HepG2 (cell line): Measurements from ENCODE around the gene UBC. TPM values are rescaled to one million over a fixed set of nuclear protein-coding genes. Genes with fewer than 3 reads are reported as not detected.

ENCODE experiments used
- ATF2 ChIP-seq: sonication (generic); formaldehyde crosslinking; IDR thresholded peaks from 2 replicates; pipeline ENCODE4 v1.4.0; 2020; ENCODE audit warnings: missing genetic modification reagents
- GABPA ChIP-seq, 2 experiments: IDR thresholded peaks; 2 replicates each; pipeline ENCODE4 v1.6.1; 2011 to 2016; ENCODE audit warnings: low read depth in 2 of 2, low read length in 1 of 2, missing biosample characterization in 1 of 2, missing genetic modification characterization in 1 of 2
- MEF2D ChIP-seq: sonication (generic); formaldehyde crosslinking; IDR thresholded peaks from 2 replicates; pipeline ENCODE4 v1.5.1; 2020; ENCODE audit warnings: mild to moderate bottlenecking, missing genetic modification reagents
- MEIS2 ChIP-seq: sonication (generic); formaldehyde crosslinking; IDR thresholded peaks from 2 replicates; pipeline ENCODE4 v1.9.0; 2021; ENCODE audit warnings: mild to moderate bottlenecking, missing genetic modification reagents
- MYC ChIP-seq: sonication (generic); formaldehyde crosslinking; IDR thresholded peaks from 2 replicates; pipeline ENCODE4 v1.9.0; 2021; ENCODE audit warnings: missing genetic modification reagents, borderline replicate concordance
- NCOR1 ChIP-seq: fragments of 200-600 bp; sonication (generic); IDR thresholded peaks from 2 replicates; pipeline ENCODE4 v1.7.0; 2017; ENCODE audit warnings: antibody characterized with exemption, low read length, borderline replicate concordance
- NR2F6 ChIP-seq, 2 experiments: IDR thresholded peaks; 2 replicates each; pipeline ENCODE4 v1.6.1; 2016; ENCODE audit warnings: antibody characterized with exemption in 1 of 2, mild to moderate bottlenecking in 1 of 2
- PHF5A ChIP-seq: IDR thresholded peaks from one replicate; pipeline ENCODE4 v1.6.1; 2018; ENCODE audit warnings: low read depth, missing genetic modification reagents; ENCODE audit not compliant: unreplicated experiment
- RXRB ChIP-seq: IDR thresholded peaks from 2 replicates; pipeline ENCODE4 v1.6.1; 2016; ENCODE audit warnings: borderline replicate concordance, missing genetic modification reagents, missing compliant biosample characterization
- SMARCE1 ChIP-seq: fragments of 450-650 bp; IDR thresholded peaks from 2 replicates; pipeline ENCODE4 v1.6.1; 2017; ENCODE audit warnings: borderline replicate concordance
- TBL1XR1 ChIP-seq: fragments of 150-350 bp; IDR thresholded peaks from 2 replicates; pipeline ENCODE4 v1.6.1; 2014; ENCODE audit warnings: borderline replicate concordance, low read length; ENCODE audit not compliant: partially characterized antibody
- ZBTB3 ChIP-seq: sonication (generic); formaldehyde crosslinking; IDR thresholded peaks from 2 replicates; pipeline ENCODE4 v1.4.0; 2020; ENCODE audit warnings: low read depth, mild to moderate bottlenecking, moderate library complexity, missing genetic modification reagents, borderline replicate concordance
- ZFP1 ChIP-seq: IDR thresholded peaks from 2 replicates; pipeline ENCODE4 v1.6.1; 2016
- ZHX2 ChIP-seq, 2 experiments: sonication (generic) in 1 of 2; formaldehyde crosslinking in 1 of 2; IDR thresholded peaks; 2 replicates each; pipeline versions ENCODE4 v1.6.1 to v1.9.0; 2014 to 2022; ENCODE audit warnings: antibody characterized with exemption in 1 of 2, borderline replicate concordance in 1 of 2, inconsistent platforms in 1 of 2, low read depth in 1 of 2, missing genetic modification reagents in 1 of 2
- ZNF124 ChIP-seq: sonication (generic); formaldehyde crosslinking; IDR thresholded peaks from 2 replicates; pipeline ENCODE4 v1.4.0; 2020; ENCODE audit warnings: missing genetic modification reagents
- ZNF138 ChIP-seq: sonication (generic); formaldehyde crosslinking; IDR thresholded peaks from 2 replicates; pipeline ENCODE4 v1.5.0; 2020; ENCODE audit warnings: mild to moderate bottlenecking, low read depth, missing genetic modification reagents
- ZNF274 ChIP-seq: sonication (generic); formaldehyde crosslinking; IDR thresholded peaks from 2 replicates; pipeline ENCODE4 v1.5.1; 2020; ENCODE audit warnings: mild to moderate bottlenecking, missing genetic modification reagents
- ZNF431 ChIP-seq: sonication (generic); formaldehyde crosslinking; IDR thresholded peaks from 2 replicates; pipeline ENCODE4 v1.9.0; 2022; ENCODE audit warnings: missing genetic modification reagents, low read depth, mild to moderate bottlenecking, borderline replicate concordance
- ZSCAN5A ChIP-seq: sonication (generic); formaldehyde crosslinking; IDR thresholded peaks from 2 replicates; pipeline ENCODE4 v1.8.0; 2022; ENCODE audit warnings: mild to moderate bottlenecking, missing genetic modification reagents, borderline replicate concordance
- polyA plus RNA-seq, 8 experiments: library from polyadenylated mRNA; depleted of rRNA in 3 of 8; stranded (reverse) in 7 of 8; unstranded in 1 of 8; fragments of >200 nt; fragmentation: Illumina TruSeq in 4 of 8; extraction: Trizol in 4 of 8; gene quantifications; 2 replicates each; pipeline versions ENCODE4 v1.2.1 to v1.2.3, GENCODE V29; 2011 to 2016; ENCODE audit warnings: low read depth in 4 of 8, missing spikeins in 1 of 8, mixed read lengths in 1 of 8; ENCODE audit not compliant: insufficient read depth in 1 of 8
- total RNA-seq, 5 experiments: library from RNA; depleted of rRNA; stranded (reverse); fragments of >200 nt; fragmentation: Illumina TruSeq; extraction: Trizol; gene quantifications; 2 replicates each; pipeline ENCODE4 v1.2.3, GENCODE V29; 2016; ENCODE audit warnings: low read depth in 1 of 5

Gene UBC
- total and polyA plus RNA-seq, 2 of the 13 experiments (the other 11 are each of a cell fraction or from before 2014, with no cell fraction given), result 805 to 1,432 TPM

GRCh38 chr12:124927201-124928094, 13.0 kb upstream of the UBC start (continued):
- TF ChIP-seq ZHX2 (IDR thresholded peaks at IDR 0.05; ENCODE audit: low read depth) (no peak), ZHX2 (CRISPR knock-in tag; IDR thresholded peaks at IDR 0.05; ENCODE audit: borderline replicate concordance) (no peak), SMARCE1 (no peak), ZNF138 (CRISPR knock-in tag) (no peak), ATF2 (peak; percentile 64; the same call in 1 of the 2 replicates), ZNF124 (CRISPR knock-in tag) (peak; percentile 68; the same call in 1 of the 2 replicates), ZBTB3 (peak; percentile 60; the same call in 1 of the 2 replicates), MEIS2 (CRISPR knock-in tag) (peak; percentile 58; the same call in 1 of the 2 replicates), GABPA (IDR thresholded peaks at IDR 0.05; ENCODE audit: low read depth, low read length) (no peak), GABPA (CRISPR knock-in tag; IDR thresholded peaks at IDR 0.05; ENCODE audit: low read depth) (peak; percentile 26; the same call in 1 of the 2 replicates), ZFP1 (CRISPR knock-in tag) (0 out of 2 replicates have a peak, but pooled peaks have one; percentile 17), PHF5A (peak; percentile 56), ZSCAN5A (CRISPR knock-in tag) (no peak), MEF2D (peak; percentile 23; the same call in 1 of the 2 replicates), NCOR1 (peak; percentile 39; the same call in 1 of the 2 replicates), RXRB (peak; percentile 69), ZNF431 (CRISPR knock-in tag) (peak; percentile 65; the same call in 1 of the 2 replicates), MYC (CRISPR knock-in tag) (0 out of 2 replicates have a peak, but pooled peaks have one; percentile 10), TBL1XR1 (peak; percentile 76), NR2F6 (IDR thresholded peaks at IDR 0.05) (peak; percentile 61; the same call in 1 of the 2 replicates), NR2F6 (CRISPR knock-in tag; IDR thresholded peaks at IDR 0.05) (peak; percentile 90), ZNF274 (CRISPR knock-in tag) (no peak)
